ENCODE measurements around the gene ADGRV1.

DNA sequence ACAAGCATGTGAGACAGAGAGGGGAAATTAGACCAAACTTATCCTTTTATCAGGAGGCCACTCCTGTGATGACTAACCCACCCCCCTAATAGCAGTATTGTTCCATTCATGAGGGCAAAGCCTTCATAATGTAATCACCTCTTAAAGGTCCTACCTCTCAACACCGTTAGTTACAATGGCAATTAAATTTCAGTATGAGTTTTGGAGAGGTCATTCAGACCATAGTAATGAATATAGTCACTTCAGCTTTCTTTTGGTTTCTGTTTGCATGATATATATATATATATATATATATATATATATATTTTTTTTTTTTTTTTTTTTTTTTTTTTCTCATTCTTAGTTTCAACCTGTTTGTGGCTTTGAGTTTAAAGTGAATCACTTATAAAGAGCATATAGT is 10.5 kb downstream of the ADGRV1 start:
- TF ChIP-seq, protein P1, sequence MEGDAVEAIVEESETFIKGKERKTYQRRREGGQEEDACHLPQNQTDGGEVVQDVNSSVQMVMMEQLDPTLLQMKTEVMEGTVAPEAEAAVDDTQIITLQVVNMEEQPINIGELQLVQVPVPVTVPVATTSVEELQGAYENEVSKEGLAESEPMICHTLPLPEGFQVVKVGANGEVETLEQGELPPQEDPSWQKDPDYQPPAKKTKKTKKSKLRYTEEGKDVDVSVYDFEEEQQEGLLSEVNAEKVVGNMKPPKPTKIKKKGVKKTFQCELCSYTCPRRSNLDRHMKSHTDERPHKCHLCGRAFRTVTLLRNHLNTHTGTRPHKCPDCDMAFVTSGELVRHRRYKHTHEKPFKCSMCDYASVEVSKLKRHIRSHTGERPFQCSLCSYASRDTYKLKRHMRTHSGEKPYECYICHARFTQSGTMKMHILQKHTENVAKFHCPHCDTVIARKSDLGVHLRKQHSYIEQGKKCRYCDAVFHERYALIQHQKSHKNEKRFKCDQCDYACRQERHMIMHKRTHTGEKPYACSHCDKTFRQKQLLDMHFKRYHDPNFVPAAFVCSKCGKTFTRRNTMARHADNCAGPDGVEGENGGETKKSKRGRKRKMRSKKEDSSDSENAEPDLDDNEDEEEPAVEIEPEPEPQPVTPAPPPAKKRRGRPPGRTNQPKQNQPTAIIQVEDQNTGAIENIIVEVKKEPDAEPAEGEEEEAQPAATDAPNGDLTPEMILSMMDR (IDR thresholded peaks at IDR 0.05) = no peak
- no peak for TF ChIP-seq POLR2A (IDR thresholded peaks at IDR 0.05)

All from thyroid gland (tissue), 4 donors.